ENCODE data around the gene HLA-B. TPM values are rescaled to one million over a fixed set of nuclear protein-coding genes. Genes with fewer than 3 reads are reported as not detected.

The HLA-B gene
- total RNA-seq, 1 experiment from 2014 or later, result 68.6 TPM

GRCh38 chr6:31308050-31308844 lies 48.7 kb downstream of the HLA-B start:
- peaks cover 9% of the 10 kb centered on the region for H3K27me3 Mint-ChIP-seq (ENCODE audit: low read depth)
- H4K5ac ChIP-seq (ENCODE audit: insufficient read length, low read depth, low read length), result no peak overlapping the region
- no peaks in the 10 kb centered on the region for H3K27me3 ChIP-seq (ENCODE audit: insufficient read depth, low read length)
- H3K79me2 ChIP-seq (ENCODE audit: insufficient read depth, low read length), result no peaks in the 10 kb centered on the region
- H3K4me1 Mint-ChIP-seq, result no peaks in the 10 kb centered on the region
- H4K8ac ChIP-seq (replicated peaks; ENCODE audit: insufficient read length, low read depth, low read length), result no peak overlapping the region
- no peak overlapping the region for H3K4ac ChIP-seq (ENCODE audit: low read depth, low read length)
- H2AFZ ChIP-seq (ENCODE audit: low read length), result no peak overlapping the region
- no peaks in the 10 kb centered on the region for H3K36me3 Mint-ChIP-seq (ENCODE audit: insufficient read depth in 1 of 3, low read depth in 3 of 3)
- no peak overlapping the region for H3K56ac ChIP-seq (ENCODE audit: insufficient read length, low read depth, low read length)
- no peaks in the 10 kb centered on the region for H3K79me1 ChIP-seq (ENCODE audit: insufficient read depth, low read depth, low read length, poor library complexity, severe bottlenecking)
- no peaks in the 10 kb centered on the region; a peak in 1 of 5 replicates for H3K9me3 Mint-ChIP-seq
- no peak overlapping the region for H3T11ph ChIP-seq (ENCODE audit: low read length)
- H3K27ac Mint-ChIP-seq, result no peak overlapping the region
- no peak overlapping the region for H2AK5ac ChIP-seq (ENCODE audit: insufficient read length, low read length)
- no peak overlapping the region for H2BK120ac ChIP-seq (ENCODE audit: low read depth, low read length, poor library complexity, severe bottlenecking)
- no peak overlapping the region for H2BK12ac ChIP-seq (ENCODE audit: insufficient read length, low read depth, low read length)
- H3K9ac ChIP-seq (ENCODE audit: extremely low read depth, insufficient read length, low read length), result no peak overlapping the region
- no peak overlapping the region for H3K4me2 ChIP-seq (ENCODE audit: insufficient read depth, insufficient read length, low read length)
- H3K23ac ChIP-seq (ENCODE audit: insufficient read length, low read depth, low read length), result no peak overlapping the region
- peak; percentile 91 for DNase-seq
- H2BK20ac ChIP-seq (ENCODE audit: low read depth, low read length, poor library complexity, severe bottlenecking), result no peak overlapping the region
- H3K27ac ChIP-seq (ENCODE audit: insufficient read length, low read depth, low read length), result no peak overlapping the region
- no peak overlapping the region for H4K91ac ChIP-seq (ENCODE audit: insufficient read length, low read depth, low read length)
- no peak for TF ChIP-seq CTCF (conservative IDR thresholded peaks at IDR 0.05)
- WGBS (ENCODE audit: extremely low coverage, insufficient read length, low lambda C conversion rate), result no CpG with 5 or more reads among the region's 57 CpGs
- no peak overlapping the region for H3K18ac ChIP-seq (ENCODE audit: insufficient read length, low read depth, low read length)
- H3K4me3 Mint-ChIP-seq, result no peak overlapping the region
- H3K4me1 ChIP-seq (ENCODE audit: insufficient read depth, low read length), result no peaks in the 10 kb centered on the region
- no peaks in the 10 kb centered on the region for H3K9me3 ChIP-seq (ENCODE audit: control insufficient read depth, low read depth, low read length)
- no peak overlapping the region for H3K14ac ChIP-seq (ENCODE audit: insufficient read depth, low read length)
- H3K23me2 ChIP-seq (ENCODE audit: insufficient read length, low read depth, low read length, poor library complexity, severe bottlenecking), result no peaks in the 10 kb centered on the region
- H4K20me1 ChIP-seq (ENCODE audit: control insufficient read depth, insufficient read depth, insufficient read length), result no peaks in the 10 kb centered on the region
- H2BK5ac ChIP-seq (ENCODE audit: insufficient read length, low read length), result no peak overlapping the region
- H2BK15ac ChIP-seq (ENCODE audit: low read depth, low read length), result no peak overlapping the region
